ENCODE data around the gene CDH13.

Gene CDH13

GRCh38 chr16:83187405-83187804 lies 560.6 kb downstream of the CDH13 start:
- TF ChIP-seq ZNF404 (tag by site-specific recombination; IDR thresholded peaks at IDR 0.05) (no peak), PRDM1 (tag by site-specific recombination; IDR thresholded peaks at IDR 0.05) (no peak), ZEB2 (tag by site-specific recombination; IDR thresholded peaks at IDR 0.05) (no peak), GLIS2 (tag by site-specific recombination; IDR thresholded peaks at IDR 0.05) (no peak), YY2 (tag by site-specific recombination; IDR thresholded peaks at IDR 0.05) (no peak), ZBTB10 (tag by site-specific recombination; IDR thresholded peaks at IDR 0.05) (no peak), ZNF658 (tag by site-specific recombination; IDR thresholded peaks at IDR 0.05) (no peak), ZNF639 (tag by site-specific recombination; IDR thresholded peaks at IDR 0.05) (no peak)
- no peaks in the 10 kb centered on the region for H3K4me1 ChIP-seq (ENCODE audit: control insufficient read depth, insufficient read depth, low read length)
- no peaks in the 10 kb centered on the region for H3K36me3 ChIP-seq (ENCODE audit: control insufficient read depth in 2 of 2, insufficient read depth in 1 of 2, low read length in 2 of 2)
- no peaks in the 10 kb centered on the region for H3K9me3 ChIP-seq (ENCODE audit: control insufficient read depth, insufficient read depth, low read depth, low read length)
- H3K4me3 ChIP-seq (ENCODE audit: low read depth, low read length), result no peak overlapping the region
- H3K27ac ChIP-seq (ENCODE audit: extremely low read depth, low read depth, low read length), result no peak overlapping the region
- POLR2A ChIA-PET, result no interaction called here
- CTCF ChIA-PET, result no interaction called here

GRCh38 chr16:83196796-83197195 lies 570.0 kb downstream of the CDH13 start:
- POLR2A ChIA-PET, result no interaction called here

GRCh38 chr16:83197450-83197849 lies 570.7 kb downstream of the CDH13 start:
- Histone ChIP-seq H3K4me1 (ENCODE audit: control insufficient read depth, insufficient read depth, low read length) (no peaks in the 10 kb centered on the region), H3K4me3 (ENCODE audit: low read depth, low read length) (no peak overlapping the region), H3K9me3 (ENCODE audit: control insufficient read depth, insufficient read depth, low read depth, low read length) (no peaks in the 10 kb centered on the region), H3K36me3 (ENCODE audit: control insufficient read depth in 2 of 2, insufficient read depth in 1 of 2, low read length in 2 of 2) (no peaks in the 10 kb centered on the region), H3K27ac (ENCODE audit: extremely low read depth, low read depth, low read length) (no peak overlapping the region)
- ChIA-PET CTCF (no interaction called here), POLR2A (no interaction called here)
- TF ChIP-seq ZNF596 (tag by site-specific recombination; IDR thresholded peaks at IDR 0.05), result no peak
- TF ChIP-seq BCL6B (tag by site-specific recombination; IDR thresholded peaks at IDR 0.05), result no peak
- TF ChIP-seq ZNF544 (tag by site-specific recombination; IDR thresholded peaks at IDR 0.05), result no peak
- no peak for TF ChIP-seq ZNF639 (tag by site-specific recombination; IDR thresholded peaks at IDR 0.05)

More at GRCh38 chr16:83196796-83197195, 570.0 kb downstream of the CDH13 start:
- Histone ChIP-seq H3K27ac (ENCODE audit: extremely low read depth, low read depth, low read length) (no peak overlapping the region), H3K9me3 (ENCODE audit: control insufficient read depth, insufficient read depth, low read depth, low read length) (no peaks in the 10 kb centered on the region), H3K4me3 (ENCODE audit: low read depth, low read length) (no peak overlapping the region), H3K36me3 (ENCODE audit: control insufficient read depth in 2 of 2, insufficient read depth in 1 of 2, low read length in 2 of 2) (no peaks in the 10 kb centered on the region), H3K4me1 (ENCODE audit: control insufficient read depth, insufficient read depth, low read length) (no peaks in the 10 kb centered on the region)
- CTCF ChIA-PET, result no interaction called here
- no peak for TF ChIP-seq ZNF280C (tag by site-specific recombination; IDR thresholded peaks at IDR 0.05)
- no peak for TF ChIP-seq ZNF2 (tag by site-specific recombination; IDR thresholded peaks at IDR 0.05)
- TF ChIP-seq ZBTB7A (tag by site-specific recombination; IDR thresholded peaks at IDR 0.05; ENCODE audit: low read depth), result no peak
- TF ChIP-seq ZNF701 (tag by site-specific recombination; IDR thresholded peaks at IDR 0.05), result no peak

All from HEK293 (cell line).